Measurements from ENCODE around the gene ENG. TPM values are rescaled to one million over a fixed set of nuclear protein-coding genes. Genes with fewer than 3 reads are reported as not detected.

The ENG gene
- polyA plus RNA-seq, 1 of the 3 experiments (the other 2 are of a cell fraction) = 18.8 TPM

GRCh38 chr9:127778280-127779135, 76.0 kb downstream of the ENG start, which contains the start of gene SH2D3C:
TSS of gene SH2D3C (minus strand) at chr9:127778666. CDS start at chr9:127778627, 39 bp downstream.
- H2AFZ ChIP-seq (ENCODE audit: low read depth) = no peak within 1 kb of the TSS
- no peaks in the 10 kb centered on the region for H4K20me1 ChIP-seq (ENCODE audit: insufficient read depth)
- H3K27ac ChIP-seq (ENCODE audit: low read depth in 2 of 2, low read length in 1 of 2) = no peak within 1 kb of the TSS; a peak in 1 of 4 replicates
- no peak within 1 kb of the TSS for H3K4me3 ChIP-seq (ENCODE audit: low read depth in 2 of 2, low read length in 1 of 2)
- CTCF ChIA-PET = interaction anchor here (0.6 to 4.5 kb wide), 5 partner anchors 15 to 92 kb away, joined by 3 to 19 read pairs (median 3); partner anchors contain the start of gene TOR2A
- WGBS (ENCODE audit: low lambda C conversion rate) = 79% methylated on average over 10 of the region's 13 CpGs
- no peaks in the 10 kb centered on the region for H3K79me2 ChIP-seq (ENCODE audit: insufficient read depth)
- H3K27me3 ChIP-seq (ENCODE audit: insufficient read depth) = no peaks in the 10 kb centered on the region
- no peaks in the 10 kb centered on the region for H3K9me3 ChIP-seq
- POLR2A ChIA-PET = no interaction called here
- no peak within 1 kb of the TSS for H3K9ac ChIP-seq
- DNase-seq = no peak
- no peaks in the 10 kb centered on the region for H3K36me3 ChIP-seq (replicated peaks in 1 of 2; ENCODE audit: control insufficient read depth in 1 of 2, insufficient read depth in 2 of 2, low read length in 1 of 2)
- TF ChIP-seq CHD2 (IDR thresholded peaks at IDR 0.05; ENCODE audit: low read length, partially characterized antibody) = no peak
- TF ChIP-seq USF2 (IDR thresholded peaks at IDR 0.05; ENCODE audit: borderline replicate concordance, low read depth, low read length) = no peak
- TF ChIP-seq TCF12 (IDR thresholded peaks at IDR 0.05) = no peak
- TF ChIP-seq MEF2A (IDR thresholded peaks at IDR 0.05; ENCODE audit: borderline replicate concordance, low read depth) = no peak
- TF ChIP-seq SMC3 (IDR thresholded peaks at IDR 0.05; ENCODE audit: low read depth, low read length) = no peak
- no peak within 1 kb of the TSS for H3K4me2 ChIP-seq
- peaks cover 0 to 18% of the 10 kb centered on the region in 2 experiments; a peak in 1 of 4 replicates for H3K4me1 ChIP-seq (ENCODE audit: control insufficient read depth in 1 of 2, insufficient read depth in 2 of 2, low read depth in 1 of 2, low read length in 1 of 2)
- no peaks in the 10 kb centered on the region for H3K9me2 ChIP-seq
- H3F3A ChIP-seq (replicated peaks; ENCODE audit: insufficient read depth) = no peaks in the 10 kb centered on the region

GRCh38 chr9:127777368-127777980, 77.0 kb downstream of the ENG start:
- Histone ChIP-seq H3K36me3 (replicated peaks in 1 of 2; ENCODE audit: control insufficient read depth in 1 of 2, insufficient read depth in 2 of 2, low read length in 1 of 2) (no peaks in the 10 kb centered on the region), H3K9me3 (no peaks in the 10 kb centered on the region), H3K27ac (ENCODE audit: low read depth in 2 of 2, low read length in 1 of 2) (no peak overlapping the region), H3K4me3 (ENCODE audit: low read depth in 2 of 2, low read length in 1 of 2) (no peak overlapping the region), H3K79me2 (ENCODE audit: insufficient read depth) (no peaks in the 10 kb centered on the region), H3K27me3 (ENCODE audit: insufficient read depth) (no peaks in the 10 kb centered on the region), H2AFZ (ENCODE audit: low read depth) (no peak overlapping the region), H4K20me1 (ENCODE audit: insufficient read depth) (no peaks in the 10 kb centered on the region), H3K4me1 (ENCODE audit: control insufficient read depth in 1 of 2, insufficient read depth in 2 of 2, low read depth in 1 of 2, low read length in 1 of 2) (peaks cover 0 to 18% of the 10 kb centered on the region in 2 experiments; a peak in 1 of 4 replicates), H3F3A (replicated peaks; ENCODE audit: insufficient read depth) (no peaks in the 10 kb centered on the region), H3K4me2 (no peak overlapping the region), H3K9ac (no peak overlapping the region), H3K9me2 (no peaks in the 10 kb centered on the region)
- WGBS (ENCODE audit: low lambda C conversion rate) = 87% methylated on average over 16 of the region's 18 CpGs
- ChIA-PET POLR2A (no interaction called here), CTCF (interaction anchor here (0.6 kb wide), 1 partner anchor 66 kb away, joined by 3 read pairs; no protein-coding TSS in a partner anchor)
- no peak for DNase-seq
- no peak for TF ChIP-seq CTCF (IDR thresholded peaks at IDR 0.05)
- no peak for TF ChIP-seq ZBTB33 (IDR thresholded peaks at IDR 0.05; ENCODE audit: borderline replicate concordance, low read depth)
- TF ChIP-seq PBX3 (IDR thresholded peaks at IDR 0.05) = no peak
- TF ChIP-seq TEAD4 (IDR thresholded peaks at IDR 0.05; ENCODE audit: borderline replicate concordance, insufficient read depth) = no peak
- no peak for TF ChIP-seq NRF1 (IDR thresholded peaks at IDR 0.05; ENCODE audit: low read depth, low read length)
- TF ChIP-seq REST (IDR thresholded peaks at IDR 0.05; ENCODE audit: low read depth, low read length) = no peak
- no peak for TF ChIP-seq IRF3 (IDR thresholded peaks at IDR 0.05; ENCODE audit: low read depth, low read length)

All from SK-N-SH (cell line).